ENCODE measurements around the gene SDC4.

DNA sequence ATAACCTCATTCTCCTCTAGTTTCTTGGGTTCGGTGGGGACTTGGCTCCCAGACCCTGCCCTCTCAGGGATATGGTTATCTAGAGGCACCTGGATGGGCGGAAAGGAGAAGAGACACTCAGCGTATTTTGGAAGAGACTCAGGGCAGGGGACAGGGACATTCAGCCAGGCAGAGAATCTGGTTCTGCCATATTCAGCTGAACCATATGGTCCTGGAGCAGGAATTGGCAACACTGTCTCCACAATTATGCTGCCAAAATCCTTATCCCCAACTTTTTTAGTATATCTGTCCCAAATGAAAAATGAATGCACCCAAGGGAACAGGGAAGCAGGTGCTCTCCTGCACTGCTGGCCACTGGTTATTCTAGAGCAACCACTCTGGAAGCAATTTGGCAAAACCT is 17.7 kb downstream of the SDC4 start:
- TF ChIP-seq CTCF (IDR thresholded peaks at IDR 0.05; ENCODE audit: low read length), result no peak
- no peak for TF ChIP-seq EZH2 (optimal IDR thresholded peaks at IDR 0.05; ENCODE audit: low read depth, low read length)
- no peak for TF ChIP-seq EZH2phosphoT487 (IDR thresholded peaks at IDR 0.05; ENCODE audit: low read length)
